ENCODE data around the gene TTLL5.
A peak's percentile ranks its signal among the peaks of the same experiment; 100 is the strongest.

TTLL5 gene

GRCh38 chr14:75976826-75977581 lies 316.0 kb downstream of the TTLL5 start:
- DNase-seq = no peak

- DNase-seq = no peak
Measured at GRCh38 chr14:75977582-75977943, 316.5 kb downstream of the TTLL5 start.

GRCh38 chr14:75978249-75978731 lies 317.2 kb downstream of the TTLL5 start:
- DNase-seq = no peak

GRCh38 chr14:75979071-75979571 lies 318.1 kb downstream of the TTLL5 start:
- peak; percentile 67 for DNase-seq

GRCh38 chr14:75979648-75980565 lies 318.9 kb downstream of the TTLL5 start:
- peak; percentile 53 for DNase-seq

- no peak for DNase-seq
Measured at GRCh38 chr14:75980856-75981255, 319.8 kb downstream of the TTLL5 start.

GRCh38 chr14:75981426-75982265 lies 320.6 kb downstream of the TTLL5 start, which contains the start of gene TGFB3:
TGFB3 (minus strand) TSS chr14:75981995; CDS start chr14:75980893, 1,102 bp downstream.
- peak; percentile 93 for DNase-seq

DNA sequence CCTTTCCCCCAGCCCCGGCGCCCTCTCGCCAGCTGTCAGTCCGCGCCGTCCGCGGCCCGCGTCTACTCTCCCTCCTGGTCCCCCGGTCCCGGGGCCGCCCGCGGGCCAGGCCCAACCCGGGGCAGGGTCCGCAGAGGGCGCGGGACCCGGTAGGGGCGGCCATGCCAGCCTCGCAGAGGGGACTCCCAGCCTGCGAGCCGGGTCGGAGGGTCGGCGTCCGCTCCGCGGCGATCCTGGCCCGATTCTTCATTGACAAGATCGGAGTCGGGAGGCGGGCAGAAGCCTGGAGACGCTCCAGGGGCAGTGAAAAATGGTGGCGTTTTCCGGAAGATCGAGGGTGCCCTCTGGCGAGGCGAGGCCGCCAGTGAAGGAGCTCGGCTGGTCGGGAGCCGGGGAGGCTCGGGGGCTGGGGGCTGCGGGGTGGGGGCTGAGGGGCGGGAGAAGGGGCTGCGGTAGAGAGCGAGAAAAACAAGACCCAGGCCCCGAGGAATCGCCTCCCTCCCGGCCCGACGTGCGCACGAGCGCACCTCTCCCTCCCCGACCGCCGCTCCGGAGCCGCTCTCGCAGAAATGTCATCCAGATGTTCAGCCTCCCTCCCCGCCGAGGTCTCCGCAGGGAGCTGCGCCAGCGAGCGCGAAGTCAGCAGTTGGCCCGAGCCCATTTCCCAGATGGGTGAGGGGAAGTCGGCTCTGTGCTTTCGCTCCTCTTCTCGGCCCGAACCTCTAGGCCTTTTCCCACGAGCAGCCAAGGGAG lies 321.4 kb downstream of the TTLL5 start:
- peak; percentile 94 for DNase-seq

DNA sequence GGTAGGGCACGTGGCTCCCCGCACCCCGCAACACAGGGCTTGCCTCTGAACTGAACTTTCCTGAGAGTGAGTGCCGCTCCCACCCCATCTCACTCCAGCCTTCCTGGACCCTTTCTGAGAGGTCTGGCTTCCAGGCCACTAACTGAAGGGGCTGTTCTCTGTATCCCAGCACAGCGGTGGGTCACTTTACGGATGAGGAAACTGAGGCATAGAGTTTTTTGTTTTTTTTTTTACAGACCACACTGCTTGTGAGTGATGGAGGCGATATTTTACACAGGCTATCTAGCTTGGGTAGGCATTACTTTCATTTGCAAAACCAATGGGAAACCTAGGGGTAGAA lies 321.9 kb downstream of the TTLL5 start:
- no peak for DNase-seq

DNA sequence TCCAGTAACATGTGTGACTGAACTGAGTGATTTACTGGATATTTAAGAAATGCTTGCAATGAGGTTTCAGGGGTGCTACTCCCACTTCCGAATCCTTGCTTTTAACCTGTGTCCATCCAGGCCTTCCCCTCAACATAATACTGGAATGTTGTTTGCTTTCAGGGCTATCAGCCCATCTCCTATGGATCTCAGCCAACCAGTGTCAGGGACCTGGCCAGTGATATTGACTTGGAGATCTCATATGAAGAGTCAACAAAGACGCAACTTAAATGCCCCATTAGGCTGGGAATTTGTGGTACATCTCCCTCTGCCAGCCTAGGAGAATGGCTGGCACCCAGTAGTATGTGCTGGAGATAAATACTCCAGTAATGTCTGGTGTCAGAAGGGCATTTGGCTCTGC lies 323.6 kb downstream of the TTLL5 start:
- DNase-seq = peak; percentile 32

DNA sequence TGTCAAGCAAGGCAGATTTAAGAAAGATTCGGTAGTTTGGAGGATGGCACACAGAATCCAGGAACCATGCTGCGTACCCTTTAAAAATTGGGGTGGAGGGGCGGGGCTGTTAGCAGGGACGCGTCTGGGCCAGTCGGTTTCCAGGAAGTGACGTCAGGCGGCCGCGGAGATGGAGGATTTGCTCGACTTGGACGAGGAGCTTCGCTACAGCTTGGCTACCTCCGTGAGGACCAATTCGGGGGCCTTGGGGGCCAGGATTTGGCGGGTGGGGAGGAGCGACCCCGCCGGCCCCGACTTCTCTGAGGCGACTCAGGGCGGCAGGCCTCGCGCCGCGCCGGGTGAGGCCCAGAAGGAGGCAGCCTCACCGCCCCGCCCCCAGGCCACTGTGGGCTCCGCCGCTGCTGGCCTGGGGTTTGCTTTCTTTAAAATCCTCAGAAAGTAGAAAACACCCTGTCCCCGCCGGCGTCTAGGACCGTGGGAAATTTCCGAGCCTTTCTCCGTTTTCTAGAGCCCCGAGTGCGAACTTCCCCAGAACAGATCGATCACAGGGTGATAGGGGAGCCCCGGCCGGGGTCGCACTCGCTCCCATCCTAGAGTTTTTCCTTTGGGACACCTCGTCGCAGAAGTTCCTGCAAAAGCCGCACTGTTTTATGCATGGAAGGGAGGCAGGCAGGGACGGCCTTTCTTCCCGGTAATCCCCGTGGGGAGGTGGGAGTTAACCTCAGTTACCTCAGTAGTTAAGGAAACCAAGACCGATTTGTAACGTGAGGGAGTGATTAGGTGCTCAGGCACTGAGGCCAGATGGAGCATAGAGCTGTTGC lies 324.8 kb downstream of the TTLL5 start, which contains the start of gene IFT43:
Gene IFT43, plus strand, starts transcription at position 146 of the 821 bp plus-strand sequence. Its CDS starts 24 bp downstream, at position 170.
- DNase-seq = peak; percentile 96

- DNase-seq = no peak
Measured at GRCh38 chr14:75986439-75986765, 325.4 kb downstream of the TTLL5 start.

GRCh38 chr14:75987201-75987970 lies 326.3 kb downstream of the TTLL5 start:
- DNase-seq = no peak

DNA sequence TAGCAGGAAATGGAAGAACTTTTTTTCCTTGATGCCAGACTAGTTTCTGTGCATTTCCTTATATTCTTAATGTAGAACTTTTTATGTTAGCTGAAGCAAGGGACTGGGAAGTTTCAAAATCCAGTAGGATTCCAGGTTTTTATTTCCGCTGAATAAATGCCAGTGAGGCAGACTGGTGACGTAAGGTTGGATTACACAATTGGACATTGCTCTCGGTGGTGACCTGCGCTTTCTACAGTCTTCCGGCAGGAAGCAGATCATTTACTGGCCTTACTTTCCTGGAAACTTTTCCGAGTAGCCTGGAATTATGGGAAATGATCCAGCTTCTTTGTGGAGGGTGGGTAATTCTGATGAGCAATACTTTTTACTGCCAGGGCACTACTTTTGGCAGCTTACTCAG lies 328.1 kb downstream of the TTLL5 start:
- peak; percentile 35 for DNase-seq

GRCh38 chr14:75990297-75990696 lies 329.3 kb downstream of the TTLL5 start:
- peak; percentile 0 for DNase-seq

- DNase-seq = no peak
Measured at GRCh38 chr14:75991753-75992152, 330.7 kb downstream of the TTLL5 start.

DNA sequence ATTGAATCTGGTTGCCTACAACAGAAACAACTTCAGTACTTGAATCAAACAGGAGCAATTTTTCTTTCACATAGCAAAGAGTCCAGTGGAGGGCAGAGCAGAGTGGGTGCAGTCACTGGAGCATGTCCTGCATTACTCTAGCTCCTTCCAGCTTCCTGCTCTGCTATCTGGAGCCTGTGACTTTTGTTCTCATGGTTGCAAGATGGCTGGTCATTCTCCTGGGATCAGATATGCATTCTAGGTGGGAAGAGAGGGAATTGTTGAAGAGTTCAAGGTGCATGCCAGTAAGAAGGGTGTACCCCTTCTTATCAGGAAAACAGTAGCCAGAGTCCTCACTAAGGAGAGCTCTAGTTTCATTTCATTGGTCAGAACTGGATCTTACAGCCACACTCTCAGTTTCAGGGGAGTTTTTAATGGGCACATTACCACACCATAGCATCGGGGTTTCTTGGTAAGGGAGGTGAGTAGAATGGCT lies 332.6 kb downstream of the TTLL5 start:
- no peak for DNase-seq

DNA sequence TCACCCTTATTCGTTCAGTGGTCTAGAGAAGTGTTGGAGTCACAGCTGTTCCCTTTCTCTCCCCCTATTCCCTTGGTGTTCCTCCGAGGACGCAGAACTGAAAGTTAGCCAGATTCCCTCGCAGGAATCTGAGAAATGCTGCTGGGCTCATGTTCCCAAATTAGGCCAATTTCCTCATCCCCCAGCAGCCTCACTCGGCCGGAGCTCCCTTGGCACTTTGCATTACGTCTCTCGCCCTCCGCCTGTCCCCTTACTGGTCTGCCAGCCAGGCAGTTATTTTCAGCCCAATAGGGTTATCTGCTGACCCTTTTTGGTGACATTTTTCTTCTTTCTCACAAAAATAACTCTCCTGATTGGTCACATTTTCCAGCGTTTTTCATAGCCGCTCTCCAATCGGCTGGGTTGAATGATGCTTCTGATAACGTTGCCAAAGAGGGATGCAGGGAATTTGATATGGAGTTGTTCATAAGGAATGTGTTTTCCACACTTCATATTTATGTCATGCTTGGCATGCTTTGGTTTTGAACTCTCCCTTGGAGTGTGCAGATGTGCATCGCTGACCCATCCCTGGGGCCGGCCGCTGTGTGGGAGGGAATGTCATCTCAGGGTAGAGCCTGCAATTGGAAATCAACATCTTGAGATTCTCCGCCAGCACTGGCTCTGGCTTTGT lies 334.5 kb downstream of the TTLL5 start:
- DNase-seq = peak; percentile 60

DNA sequence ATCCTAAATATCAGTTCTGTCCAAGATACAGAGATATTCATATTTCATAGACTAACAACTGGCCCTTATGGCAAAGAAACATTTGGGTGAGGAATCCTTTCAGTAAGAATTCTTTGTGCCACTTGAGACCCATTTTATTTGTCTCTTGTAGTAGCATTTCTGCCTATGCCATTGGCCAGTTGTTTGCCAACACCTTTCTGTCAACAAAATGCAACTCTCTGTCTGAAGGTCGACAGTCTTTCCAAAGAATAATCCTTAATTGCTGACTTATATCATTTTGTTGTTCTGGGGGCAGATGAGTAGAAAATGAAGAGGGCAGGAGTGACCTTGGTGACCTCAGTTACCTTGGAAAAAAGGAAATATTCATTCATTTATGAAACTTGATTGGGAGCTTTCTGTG lies 335.4 kb downstream of the TTLL5 start:
- DNase-seq = no peak
